RWPE2 (cell line): ENCODE data around the gene PCNX4.

Experiments used
- ATAC-seq: fragments of 200-7000 bp; cut with Tn5 transposase; 3 replicates; pipeline ENCODE4 v1.9.1; 2021; ENCODE audit warnings: low read depth
- DNase-seq: peaks from one replicate; pipeline ENCODE4 v3.0.0-alpha.2; 2020; ENCODE audit warnings: low spot score
- H3K27ac ChIP-seq: fragments of 450-650 bp; 2 replicates; pipeline ENCODE4 v1.5.1; 2017; ENCODE audit warnings: mild to moderate bottlenecking; ENCODE audit not compliant: poor library complexity, severe bottlenecking
- H3K27me3 ChIP-seq: fragments of 250-450 bp; sonication (Bioruptor Pico); 2 replicates; pipeline ENCODE4 v1.5.1; 2021; ENCODE audit warnings: mild to moderate bottlenecking, moderate library complexity; ENCODE audit not compliant: insufficient read depth, poor library complexity, severe bottlenecking
- H3K36me3 ChIP-seq: fragments of 250-450 bp; sonication (Bioruptor Pico); 2 replicates; pipeline ENCODE4 v1.5.1; 2020; ENCODE audit warnings: low read depth, mild to moderate bottlenecking, moderate library complexity
- H3K4me1 ChIP-seq: fragments of 250-450 bp; sonication (Bioruptor Pico); 2 replicates; pipeline ENCODE4 v1.5.1; 2021; ENCODE audit warnings: mild to moderate bottlenecking, moderate library complexity; ENCODE audit not compliant: insufficient read depth, poor library complexity, severe bottlenecking
- H3K4me3 ChIP-seq: fragments of 250-450 bp; sonication (Bioruptor Pico); 2 replicates; pipeline ENCODE4 v1.5.1; 2021; ENCODE audit warnings: mild to moderate bottlenecking, moderate library complexity; ENCODE audit not compliant: severe bottlenecking
- H3K9me3 ChIP-seq: fragments of 250-450 bp; sonication (Bioruptor Pico); 2 replicates; pipeline ENCODE4 v1.5.1; 2021; ENCODE audit warnings: mild to moderate bottlenecking, moderate library complexity; ENCODE audit not compliant: severe bottlenecking
- TF ChIP-seq, protein P1 (sequence below): fragments of 450-650 bp; IDR thresholded peaks from one replicate; pipeline ENCODE4 v1.5.1; 2017; ENCODE audit warnings: mild to moderate bottlenecking, moderate library complexity; ENCODE audit not compliant: poor library complexity, severe bottlenecking

Gene PCNX4

DNA sequence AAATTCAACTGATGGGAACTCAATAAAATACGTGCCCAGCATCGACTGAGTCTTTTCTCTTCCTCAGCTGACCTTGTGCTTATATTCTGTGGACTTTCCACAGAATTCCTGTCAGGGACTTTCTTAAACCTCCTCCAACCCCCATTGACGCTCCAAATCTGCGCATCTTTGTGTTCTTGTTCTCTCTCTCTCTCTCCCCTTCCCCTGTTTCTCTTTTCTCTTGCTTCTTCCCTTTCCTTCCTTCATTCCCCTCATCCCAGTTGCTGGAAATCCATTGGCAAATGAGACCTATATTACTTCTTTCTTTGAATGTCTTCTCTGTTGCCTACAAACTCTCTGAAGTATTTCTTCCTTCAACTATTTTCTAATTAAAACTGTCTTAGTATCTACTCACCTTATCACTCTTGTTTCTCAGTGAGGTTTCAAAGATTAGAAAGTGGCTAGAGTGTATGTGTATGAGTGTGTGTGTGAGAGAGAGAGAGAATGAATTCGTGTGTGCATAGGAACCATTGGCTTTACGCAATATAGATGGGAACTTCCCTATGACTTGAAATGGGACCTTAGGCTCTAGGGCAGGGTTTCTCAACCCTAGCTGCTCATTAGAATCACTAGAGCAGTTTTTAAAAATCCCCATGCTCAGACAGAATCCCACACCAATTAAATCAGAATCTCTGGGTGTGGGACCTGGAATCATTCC lies 115.3 kb downstream of the PCNX4 start:
- no peak overlapping the region for H3K4me3 ChIP-seq
- H3K36me3 ChIP-seq = no peaks in the 10 kb centered on the region
- no peak overlapping the region for H3K27ac ChIP-seq
- no peaks in the 10 kb centered on the region for H3K4me1 ChIP-seq
- DNase-seq = no peak
- no peaks in the 10 kb centered on the region for H3K27me3 ChIP-seq
- H3K9me3 ChIP-seq = no peaks in the 10 kb centered on the region
- TF ChIP-seq, protein P1, sequence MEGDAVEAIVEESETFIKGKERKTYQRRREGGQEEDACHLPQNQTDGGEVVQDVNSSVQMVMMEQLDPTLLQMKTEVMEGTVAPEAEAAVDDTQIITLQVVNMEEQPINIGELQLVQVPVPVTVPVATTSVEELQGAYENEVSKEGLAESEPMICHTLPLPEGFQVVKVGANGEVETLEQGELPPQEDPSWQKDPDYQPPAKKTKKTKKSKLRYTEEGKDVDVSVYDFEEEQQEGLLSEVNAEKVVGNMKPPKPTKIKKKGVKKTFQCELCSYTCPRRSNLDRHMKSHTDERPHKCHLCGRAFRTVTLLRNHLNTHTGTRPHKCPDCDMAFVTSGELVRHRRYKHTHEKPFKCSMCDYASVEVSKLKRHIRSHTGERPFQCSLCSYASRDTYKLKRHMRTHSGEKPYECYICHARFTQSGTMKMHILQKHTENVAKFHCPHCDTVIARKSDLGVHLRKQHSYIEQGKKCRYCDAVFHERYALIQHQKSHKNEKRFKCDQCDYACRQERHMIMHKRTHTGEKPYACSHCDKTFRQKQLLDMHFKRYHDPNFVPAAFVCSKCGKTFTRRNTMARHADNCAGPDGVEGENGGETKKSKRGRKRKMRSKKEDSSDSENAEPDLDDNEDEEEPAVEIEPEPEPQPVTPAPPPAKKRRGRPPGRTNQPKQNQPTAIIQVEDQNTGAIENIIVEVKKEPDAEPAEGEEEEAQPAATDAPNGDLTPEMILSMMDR = no peak
- ATAC-seq = no peak

DNA sequence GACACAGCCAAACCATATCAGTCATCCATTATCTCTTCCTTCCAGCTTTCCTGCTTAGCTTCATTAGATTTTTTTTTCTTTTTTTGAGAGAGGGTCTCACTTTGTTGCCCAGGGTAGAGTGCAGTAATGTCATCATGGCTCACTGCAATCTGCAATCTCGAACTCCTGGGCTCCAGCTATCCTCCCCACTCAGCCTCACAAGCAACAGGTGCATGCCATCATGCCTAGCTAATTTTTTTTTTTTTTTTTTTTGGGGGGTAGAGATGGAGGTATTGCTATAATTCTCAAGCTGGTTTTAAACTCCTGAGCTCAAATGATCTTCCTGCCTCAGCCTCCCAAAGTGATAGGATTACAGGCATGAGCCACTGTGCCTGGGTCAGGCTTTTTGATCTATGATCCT lies 119.0 kb downstream of the PCNX4 start:
- Histone ChIP-seq H3K27me3 (no peaks in the 10 kb centered on the region), H3K4me1 (no peaks in the 10 kb centered on the region), H3K36me3 (no peaks in the 10 kb centered on the region), H3K9me3 (no peaks in the 10 kb centered on the region), H3K4me3 (no peak overlapping the region), H3K27ac (no peak overlapping the region)
- DNase-seq (no peak), ATAC-seq (no peak)
- TF ChIP-seq, protein P1 = no peak

DNA sequence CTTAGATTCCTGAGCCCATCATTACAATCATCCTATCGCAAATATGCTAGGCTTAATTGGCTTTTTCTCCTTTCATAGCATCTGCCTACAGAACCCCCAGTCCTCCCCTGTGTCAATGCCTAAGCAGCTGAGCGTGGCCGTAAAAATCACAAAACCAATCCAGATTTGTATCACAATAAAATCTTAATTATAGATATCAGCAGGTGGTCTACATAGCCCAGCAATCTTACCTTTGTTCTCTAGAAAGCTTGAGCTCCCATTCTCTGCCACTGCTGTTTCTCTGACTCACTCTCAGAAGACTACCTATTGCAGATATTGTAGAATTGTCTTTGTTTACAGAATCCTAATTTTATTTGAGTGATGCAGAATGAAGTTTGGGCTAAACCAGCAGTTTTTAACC lies 119.4 kb downstream of the PCNX4 start:
- no peak overlapping the region for H3K27ac ChIP-seq
- H3K9me3 ChIP-seq = no peaks in the 10 kb centered on the region
- no peak overlapping the region for H3K4me3 ChIP-seq
- TF ChIP-seq, protein P1 = no peak
- ATAC-seq (no peak), DNase-seq (no peak)
- no peaks in the 10 kb centered on the region for H3K4me1 ChIP-seq
- no peaks in the 10 kb centered on the region for H3K27me3 ChIP-seq
- H3K36me3 ChIP-seq = no peaks in the 10 kb centered on the region

DNA sequence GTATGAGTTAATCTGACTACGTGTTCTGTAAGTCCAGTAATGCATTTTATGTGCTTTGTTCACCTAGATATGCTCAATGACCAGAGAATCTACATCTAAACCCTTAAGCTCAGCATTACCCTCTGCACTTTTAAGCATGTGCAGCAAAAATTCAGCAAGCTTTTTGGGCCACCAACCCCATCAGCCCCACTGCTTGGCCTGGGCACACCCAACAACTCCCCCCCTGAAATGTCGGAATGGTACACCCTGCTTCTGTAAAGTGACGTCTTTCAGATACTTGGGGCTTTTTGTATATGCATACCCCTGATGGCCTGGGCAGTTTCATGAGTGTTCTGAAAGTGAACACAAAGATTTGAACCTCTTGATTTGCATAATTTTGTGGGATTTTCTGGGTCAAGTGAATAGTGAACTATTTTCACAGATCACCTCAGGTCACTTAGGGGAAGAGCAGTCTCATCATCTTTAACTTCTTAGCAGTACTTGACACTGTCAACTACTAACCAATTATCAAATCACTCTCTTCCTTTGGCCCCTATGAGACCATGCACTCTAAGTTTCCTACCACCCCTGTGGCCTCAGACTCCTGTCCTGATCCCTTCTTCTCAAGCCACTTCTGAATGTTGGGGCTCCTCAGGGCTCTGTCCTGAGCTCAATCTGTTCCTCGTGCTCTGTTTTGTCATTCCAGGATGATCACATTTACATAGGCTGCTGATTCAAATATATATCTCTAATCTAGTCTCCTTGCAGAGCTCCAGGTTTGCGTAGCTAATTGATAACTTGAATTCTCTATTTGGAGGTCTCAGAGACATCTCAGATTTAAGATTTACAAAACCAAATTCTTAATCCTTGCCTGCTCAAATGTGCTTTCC lies 121.0 kb downstream of the PCNX4 start:
- Histone ChIP-seq H3K4me1 (no peaks in the 10 kb centered on the region), H3K4me3 (no peak overlapping the region), H3K27ac (no peak overlapping the region), H3K36me3 (no peaks in the 10 kb centered on the region), H3K9me3 (no peaks in the 10 kb centered on the region), H3K27me3 (no peaks in the 10 kb centered on the region)
- DNase-seq = no peak
- TF ChIP-seq, protein P1 = no peak
- no peak for ATAC-seq

DNA sequence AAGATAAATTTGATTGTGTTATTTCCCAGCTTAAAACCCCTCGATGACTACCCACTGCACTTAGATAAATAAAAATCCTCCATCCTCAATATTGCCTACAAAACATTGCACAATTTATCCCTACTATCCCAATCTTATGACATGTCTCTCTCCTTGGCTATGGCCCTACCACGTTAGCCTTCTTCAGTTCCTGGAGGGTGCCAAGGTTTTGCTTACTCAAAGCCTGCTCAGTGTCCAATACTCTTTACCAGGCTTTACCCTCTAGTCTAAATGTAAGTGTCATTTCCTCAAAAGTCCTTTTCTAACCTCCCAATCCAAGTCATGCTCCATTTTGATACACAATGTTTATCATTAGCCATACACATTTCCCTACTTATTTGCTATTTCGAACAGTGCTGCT lies 122.3 kb downstream of the PCNX4 start:
- TF ChIP-seq, protein P1 = no peak
- H3K27me3 ChIP-seq = no peaks in the 10 kb centered on the region
- no peak for DNase-seq
- no peaks in the 10 kb centered on the region for H3K36me3 ChIP-seq
- no peak overlapping the region for H3K27ac ChIP-seq
- no peak overlapping the region for H3K4me3 ChIP-seq
- H3K9me3 ChIP-seq = no peaks in the 10 kb centered on the region
- H3K4me1 ChIP-seq = no peaks in the 10 kb centered on the region
- no peak for ATAC-seq
